NT2/D1 (cell line): ENCODE results near the gene PCSK4.

Experiments used
- SUZ12 ChIP-seq: IDR thresholded peaks from 2 replicates; pipeline ENCODE4 v1.6.1; 2011; ENCODE audit not compliant: insufficient read length, insufficient read depth; ENCODE audit errors: extremely low read depth
- YY1 ChIP-seq: IDR thresholded peaks from 2 replicates; pipeline ENCODE4 v1.6.1; 2011; ENCODE audit not compliant: insufficient read length, insufficient read depth
- ZNF274 ChIP-seq: IDR thresholded peaks from 2 replicates; pipeline ENCODE4 v1.6.1; 2011; ENCODE audit warnings: mild to moderate bottlenecking, low read depth, low read length

- no peak for TF ChIP-seq YY1
- TF ChIP-seq ZNF274 = no peak
- TF ChIP-seq SUZ12 = no peak
These were observed 20.7 kb downstream of the PCSK4 start for GRCh38 chr19:1469255-1470054.
